GM21825 (cell line): ENCODE results near the gene NSMCE4A.
"Not testable (repeated sequence)": the region's sequence is repeated elsewhere in the genome, so short reads cannot be mapped to it uniquely, and the experiment has no call there.

Experiments used
- ATAC-seq: cut with Tn5 transposase; IDR thresholded peaks from one replicate; pipeline ENCODE4 v1.9.1; 2021; ENCODE audit warnings: mild to moderate bottlenecking, moderate library complexity; ENCODE audit not compliant: unreplicated experiment

The NSMCE4A gene

GRCh38 chr10:121974535-121975294, at the start of gene NSMCE4A:
TSS of gene NSMCE4A (minus strand) at chr10:121975217. CDS start at chr10:121975165, 52 bp downstream.
- peak; percentile 91 for ATAC-seq

GRCh38 chr10:122023257-122023656, 48.2 kb upstream of the NSMCE4A start:
- not testable (repeated sequence) for ATAC-seq

- ATAC-seq: no peak
Measured at GRCh38 chr10:122022276-122022675, 47.3 kb upstream of the NSMCE4A start.

GRCh38 chr10:122021828-122022227, 46.8 kb upstream of the NSMCE4A start:
- ATAC-seq: no peak

- ATAC-seq: no peak
Measured at GRCh38 chr10:122021379-122021778, 46.4 kb upstream of the NSMCE4A start.

- no peak for ATAC-seq
Measured at GRCh38 chr10:122020226-122020625, 45.2 kb upstream of the NSMCE4A start.

- no peak for ATAC-seq
Measured at GRCh38 chr10:122019414-122019975, 44.5 kb upstream of the NSMCE4A start.

GRCh38 chr10:122018951-122019413, 44.0 kb upstream of the NSMCE4A start:
- ATAC-seq: no peak

- ATAC-seq: no peak
Measured at GRCh38 chr10:122018491-122018890, 43.5 kb upstream of the NSMCE4A start.

GRCh38 chr10:122017926-122018325, 42.9 kb upstream of the NSMCE4A start:
- not testable (repeated sequence) for ATAC-seq

GRCh38 chr10:122014652-122015248, 39.7 kb upstream of the NSMCE4A start:
- no peak for ATAC-seq

- ATAC-seq: no peak
Measured at GRCh38 chr10:122013311-122013780, 38.3 kb upstream of the NSMCE4A start.

- no peak for ATAC-seq
Measured at GRCh38 chr10:122012731-122013130, 37.7 kb upstream of the NSMCE4A start.

GRCh38 chr10:122010405-122011050, 35.5 kb upstream of the NSMCE4A start:
- ATAC-seq: no peak

GRCh38 chr10:122007415-122007814, 32.4 kb upstream of the NSMCE4A start:
- ATAC-seq: no peak

- no peak for ATAC-seq
Measured at GRCh38 chr10:122001698-122002097, 26.7 kb upstream of the NSMCE4A start.

GRCh38 chr10:121999301-121999700, 24.3 kb upstream of the NSMCE4A start:
- no peak for ATAC-seq

- no peak for ATAC-seq
Measured at GRCh38 chr10:121998462-121998861, 23.4 kb upstream of the NSMCE4A start.

GRCh38 chr10:121994429-121994941, 19.5 kb upstream of the NSMCE4A start:
- ATAC-seq: no peak

- ATAC-seq: not testable (repeated sequence)
Measured at GRCh38 chr10:121991727-121992126, 16.7 kb upstream of the NSMCE4A start.

- no peak for ATAC-seq
Measured at GRCh38 chr10:121990015-121990677, 15.1 kb upstream of the NSMCE4A start.
